GOT3 (cell line): Measurements from ENCODE around the gene DNER.
"Not testable (repeated sequence)": the region's sequence is repeated elsewhere in the genome, so short reads cannot be mapped to it uniquely, and the experiment has no call there.

ENCODE experiments used
- DNase-seq: peaks from one replicate; lab custom pipeline; 2025; ENCODE audit warnings: mixed read lengths; lab: John Stamatoyannopoulos, UW

Gene DNER, protein sequence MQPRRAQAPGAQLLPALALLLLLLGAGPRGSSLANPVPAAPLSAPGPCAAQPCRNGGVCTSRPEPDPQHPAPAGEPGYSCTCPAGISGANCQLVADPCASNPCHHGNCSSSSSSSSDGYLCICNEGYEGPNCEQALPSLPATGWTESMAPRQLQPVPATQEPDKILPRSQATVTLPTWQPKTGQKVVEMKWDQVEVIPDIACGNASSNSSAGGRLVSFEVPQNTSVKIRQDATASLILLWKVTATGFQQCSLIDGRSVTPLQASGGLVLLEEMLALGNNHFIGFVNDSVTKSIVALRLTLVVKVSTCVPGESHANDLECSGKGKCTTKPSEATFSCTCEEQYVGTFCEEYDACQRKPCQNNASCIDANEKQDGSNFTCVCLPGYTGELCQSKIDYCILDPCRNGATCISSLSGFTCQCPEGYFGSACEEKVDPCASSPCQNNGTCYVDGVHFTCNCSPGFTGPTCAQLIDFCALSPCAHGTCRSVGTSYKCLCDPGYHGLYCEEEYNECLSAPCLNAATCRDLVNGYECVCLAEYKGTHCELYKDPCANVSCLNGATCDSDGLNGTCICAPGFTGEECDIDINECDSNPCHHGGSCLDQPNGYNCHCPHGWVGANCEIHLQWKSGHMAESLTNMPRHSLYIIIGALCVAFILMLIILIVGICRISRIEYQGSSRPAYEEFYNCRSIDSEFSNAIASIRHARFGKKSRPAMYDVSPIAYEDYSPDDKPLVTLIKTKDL

DNA sequence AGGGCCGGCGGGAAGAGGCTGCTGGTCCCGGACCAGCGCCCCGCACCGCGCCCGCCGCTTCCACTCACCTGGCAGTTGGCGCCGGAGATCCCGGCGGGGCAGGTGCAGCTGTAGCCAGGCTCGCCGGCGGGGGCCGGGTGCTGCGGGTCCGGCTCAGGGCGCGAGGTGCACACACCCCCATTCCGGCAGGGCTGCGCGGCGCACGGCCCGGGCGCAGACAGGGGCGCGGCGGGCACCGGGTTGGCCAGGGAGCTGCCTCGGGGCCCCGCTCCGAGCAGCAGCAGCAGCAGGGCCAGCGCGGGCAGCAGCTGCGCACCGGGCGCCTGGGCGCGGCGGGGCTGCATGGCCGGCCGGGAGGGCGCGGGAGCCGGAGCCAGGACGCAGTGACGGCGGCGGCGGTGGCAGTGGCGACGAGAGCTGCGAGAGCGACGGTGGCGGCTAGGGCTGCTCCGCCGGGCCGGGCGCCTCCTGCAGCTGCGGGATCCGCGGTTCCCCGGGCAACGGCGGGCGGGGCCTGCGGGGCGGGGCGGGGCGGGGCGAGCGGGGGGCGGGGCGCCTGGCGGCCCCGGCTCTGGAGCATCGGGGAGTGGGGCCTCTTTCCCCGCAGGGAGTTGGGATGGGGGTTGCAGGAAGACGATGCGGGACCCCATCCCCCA is at the start of gene DNER:
TSS of gene DNER (minus strand) at position 476 of the 656 bp plus-strand sequence. CDS start at position 344, 132 bp downstream.
- DNase-seq, result no peak

DNA sequence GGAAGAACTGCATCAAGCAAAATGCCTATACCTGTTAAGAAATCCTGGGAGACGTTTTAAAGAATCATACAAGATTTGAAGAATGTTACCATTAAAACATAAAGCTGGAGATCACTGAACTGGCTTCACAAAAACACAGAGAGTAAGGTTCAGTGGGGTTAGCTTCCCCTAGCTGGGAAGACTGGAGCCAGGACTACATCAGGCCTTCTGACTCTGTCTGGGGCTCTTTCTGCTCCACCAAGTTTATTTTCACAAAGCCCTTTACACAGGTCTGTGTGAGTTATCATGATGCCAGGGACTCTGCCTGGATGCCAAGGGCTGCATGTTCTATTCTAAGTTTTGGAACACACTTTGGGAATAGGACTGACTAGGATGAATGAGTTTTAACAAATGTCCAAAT is 47.3 kb upstream of the DNER start:
- DNase-seq, result no peak

DNA sequence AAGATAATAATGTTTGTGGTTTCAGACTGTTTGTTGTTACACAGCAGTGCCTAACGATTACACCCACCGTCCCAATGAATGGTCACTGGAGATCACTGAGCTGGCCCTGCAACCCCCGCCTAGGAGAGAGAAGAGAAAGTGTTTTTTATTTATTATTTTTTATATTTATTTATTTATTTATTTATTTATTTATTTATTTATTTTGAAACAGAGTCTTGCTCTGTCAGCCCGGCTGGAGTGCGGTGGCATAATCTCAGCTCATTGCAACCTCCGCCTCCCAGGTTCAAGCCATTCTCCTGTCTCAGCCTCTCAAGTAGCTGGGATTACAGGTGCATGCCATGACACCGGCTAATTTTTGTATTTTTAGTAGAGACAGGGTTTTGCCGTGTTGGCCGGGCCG is 43.1 kb upstream of the DNER start:
- DNase-seq, result not testable (repeated sequence)

DNA sequence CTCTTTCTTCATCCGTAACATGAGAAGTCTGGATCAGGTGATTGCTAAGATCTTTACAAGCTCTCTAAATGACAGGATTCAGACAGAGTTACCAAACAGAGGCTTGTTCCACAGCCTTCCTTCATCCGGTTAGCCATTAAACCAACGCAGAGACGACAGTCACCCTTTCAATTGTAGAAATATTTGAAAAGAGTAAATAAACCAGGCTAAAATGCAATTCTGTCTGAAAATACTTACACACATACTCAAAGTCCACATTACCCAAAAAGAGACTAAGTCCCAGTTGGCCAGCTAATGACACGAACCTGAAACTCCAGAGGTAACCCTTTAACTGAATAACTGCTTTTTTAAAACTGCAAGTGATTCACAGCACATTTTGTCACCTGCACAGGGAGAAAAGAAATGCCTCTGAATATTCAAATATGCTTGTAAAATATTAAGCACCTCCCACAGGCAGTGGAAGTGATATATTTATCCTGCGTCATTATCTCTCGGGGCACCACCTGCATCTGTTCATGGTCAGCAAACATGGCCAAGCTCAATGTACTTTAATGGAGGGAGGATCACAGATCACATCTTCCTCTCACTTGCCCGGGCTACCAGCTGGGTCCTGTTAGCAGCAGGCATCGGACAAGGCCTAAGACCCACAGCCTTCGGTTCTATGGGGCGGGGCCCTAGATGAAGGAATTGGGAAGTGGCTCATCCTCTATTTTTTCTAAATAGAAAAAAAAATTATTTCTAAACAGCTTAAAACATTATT is 38.8 kb upstream of the DNER start:
- no peak for DNase-seq

DNA sequence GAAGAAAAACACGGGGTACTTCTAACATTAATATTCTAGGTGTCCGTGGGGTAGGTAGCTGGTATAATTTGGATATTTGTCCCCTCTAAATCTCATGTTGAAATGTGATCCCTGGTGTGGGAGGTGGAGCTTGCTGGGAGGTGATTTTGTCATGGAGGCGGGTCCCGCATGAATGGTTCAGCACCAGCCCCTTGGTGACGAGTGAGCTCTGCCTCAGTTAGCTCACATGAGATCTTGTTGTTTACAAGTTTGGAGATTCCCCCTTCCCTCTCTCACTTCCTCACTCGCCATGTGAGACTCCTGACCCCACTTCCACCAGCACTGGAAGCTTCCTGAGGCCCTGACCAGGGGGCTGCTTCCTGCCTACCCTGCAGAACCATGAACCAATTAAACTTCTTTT is 35.4 kb upstream of the DNER start:
- DNase-seq, result no peak

DNA sequence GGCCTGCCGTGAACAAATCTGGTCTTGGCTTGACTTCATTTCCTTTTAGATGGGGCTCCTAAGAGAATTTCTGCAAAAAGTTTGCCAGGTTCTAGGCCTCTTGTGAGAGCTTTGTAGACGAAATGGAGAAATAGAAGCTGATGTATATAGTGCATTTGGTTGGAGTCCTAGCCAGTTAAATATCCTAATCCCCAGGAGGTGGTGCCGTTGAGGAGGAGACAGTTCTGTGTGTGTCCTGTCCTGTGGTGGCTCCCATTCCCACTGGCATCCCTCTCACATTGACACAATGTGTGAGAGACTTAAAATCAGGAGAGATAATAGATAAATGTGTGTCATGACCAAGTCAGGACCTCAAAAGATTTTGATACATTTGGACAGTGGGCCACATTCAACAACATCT is 34.6 kb upstream of the DNER start:
- no peak for DNase-seq

DNA sequence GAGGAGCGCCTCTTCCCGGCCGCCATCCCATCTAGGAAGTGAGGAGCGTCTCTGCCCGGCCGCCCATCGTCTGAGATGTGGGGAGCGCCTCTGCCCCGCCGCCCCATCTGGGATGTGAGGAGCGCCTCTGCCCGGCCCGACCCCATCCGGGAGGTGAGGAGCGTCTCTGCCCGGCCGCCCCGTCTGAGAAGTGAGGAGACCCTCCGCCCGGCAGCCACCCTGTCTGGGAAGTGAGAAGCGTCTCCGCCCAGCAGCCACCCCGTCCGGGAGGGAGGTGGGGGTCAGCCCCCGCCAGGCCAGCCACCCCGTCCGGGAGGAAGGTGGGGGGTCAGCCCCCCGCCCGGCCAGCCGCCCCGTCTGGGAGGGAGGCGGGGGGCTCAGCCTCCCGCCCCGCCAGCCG is 28.3 kb upstream of the DNER start:
- DNase-seq, result not testable (repeated sequence)

DNA sequence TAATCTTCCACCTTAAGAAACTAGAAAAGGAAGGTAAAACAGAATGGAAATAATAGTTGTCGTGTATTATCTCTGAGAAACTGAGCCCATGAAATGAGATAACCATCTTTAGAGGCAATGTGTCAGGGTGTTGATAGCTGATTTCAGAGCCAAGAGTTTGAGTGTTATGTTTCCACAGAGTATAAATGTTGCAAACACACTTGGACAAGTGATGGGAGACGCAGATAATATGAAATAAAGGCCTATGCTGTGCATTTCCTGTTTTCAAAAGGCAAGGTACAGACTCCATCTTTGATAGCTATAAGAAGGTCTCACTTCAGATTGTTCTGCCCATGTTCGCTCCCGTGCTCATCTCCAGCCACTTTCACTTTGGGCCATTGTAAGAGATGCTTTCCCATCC is 25.9 kb upstream of the DNER start:
- no peak for DNase-seq

DNA sequence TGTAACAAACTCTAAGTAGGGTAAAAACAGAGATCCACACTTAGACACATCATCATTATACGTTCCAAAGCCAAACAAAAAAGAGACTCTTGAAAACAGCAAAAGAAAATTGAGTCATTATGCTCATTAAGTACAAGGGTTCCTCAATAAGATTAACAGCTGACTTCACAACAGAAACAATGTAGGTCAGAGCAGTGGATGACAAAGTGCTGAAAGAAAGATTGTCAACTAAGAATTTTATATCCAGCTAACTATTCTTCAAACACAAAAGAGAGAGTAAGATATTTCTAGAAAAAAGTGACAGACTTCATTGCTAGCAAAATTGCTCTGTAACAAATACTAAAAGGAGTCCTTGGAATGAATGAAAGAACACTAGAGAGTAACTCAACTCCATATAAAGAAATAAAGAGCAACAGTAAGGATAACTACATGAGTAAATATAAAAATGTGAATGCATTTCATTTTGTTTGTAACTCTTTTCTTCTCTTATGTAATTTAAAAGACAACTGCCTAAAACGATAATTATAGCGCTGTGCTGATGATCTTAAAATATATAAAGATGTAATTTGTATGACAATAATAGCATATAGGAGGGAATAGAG is 23.8 kb upstream of the DNER start:
- no peak for DNase-seq

DNA sequence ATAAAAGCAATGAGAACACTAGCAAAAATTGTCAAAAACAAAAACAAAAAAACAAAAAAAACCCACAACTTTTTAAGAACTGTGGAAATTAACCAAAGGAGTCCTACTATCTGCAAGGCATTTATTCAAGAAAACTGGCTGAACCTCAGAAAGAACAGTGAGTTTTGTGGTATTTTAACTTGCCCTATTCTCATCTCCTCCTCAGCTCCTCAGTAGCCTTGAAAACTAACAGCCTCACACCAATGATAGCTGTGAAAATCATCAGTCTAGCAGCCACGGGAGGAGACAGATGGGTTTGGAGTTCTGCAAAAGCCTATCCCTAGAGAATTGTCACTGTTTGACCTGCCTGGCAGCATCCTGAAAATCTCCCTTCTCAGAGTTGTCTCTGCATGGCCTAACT is 20.1 kb upstream of the DNER start:
- no peak for DNase-seq

DNA sequence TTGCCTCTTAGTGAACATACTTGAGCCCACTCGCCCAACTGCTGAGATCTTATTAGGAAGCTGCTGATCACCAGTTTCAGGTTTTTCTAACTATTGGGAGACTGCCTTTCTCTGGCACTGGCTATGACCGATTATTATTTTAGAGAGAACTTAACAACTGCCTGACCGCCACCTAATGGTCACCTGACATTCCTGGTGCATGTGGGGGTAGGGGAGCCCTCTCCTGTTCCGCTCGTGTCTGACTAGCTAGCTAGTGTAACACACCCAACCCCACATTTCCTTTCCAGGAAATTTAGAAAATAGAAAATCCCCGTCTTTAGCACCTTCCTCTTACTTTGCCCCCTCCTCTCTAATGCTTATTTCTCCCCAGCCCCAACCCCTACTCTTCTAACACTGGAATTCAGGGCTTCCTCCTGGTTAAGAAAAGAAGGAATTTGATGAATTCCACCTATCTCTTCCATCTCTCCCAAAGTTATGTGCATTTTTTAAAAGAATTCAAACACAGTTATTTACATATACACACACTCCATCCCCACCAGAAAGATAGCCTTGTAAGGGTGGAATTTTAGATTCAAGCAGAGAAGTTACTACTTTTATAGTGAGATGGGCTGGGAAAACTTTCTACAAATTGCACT is 19.4 kb upstream of the DNER start:
- no peak for DNase-seq

DNA sequence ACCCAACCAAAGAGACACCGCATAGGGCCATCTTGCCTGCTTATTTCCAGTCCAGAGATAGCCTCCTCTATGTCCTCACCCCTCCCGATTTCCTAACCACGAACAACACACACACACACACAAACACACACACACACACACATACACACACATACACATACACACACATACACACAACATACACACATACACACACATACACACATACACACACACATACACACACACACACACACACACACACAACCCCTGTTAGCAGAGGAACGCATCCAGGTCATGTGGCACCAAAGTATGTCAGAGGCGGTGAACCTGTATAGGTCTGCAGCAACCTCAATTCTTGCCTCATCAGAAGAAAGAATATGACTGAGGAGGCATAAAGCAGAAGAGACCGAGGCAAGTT is 18.5 kb upstream of the DNER start:
- DNase-seq, result no peak

DNA sequence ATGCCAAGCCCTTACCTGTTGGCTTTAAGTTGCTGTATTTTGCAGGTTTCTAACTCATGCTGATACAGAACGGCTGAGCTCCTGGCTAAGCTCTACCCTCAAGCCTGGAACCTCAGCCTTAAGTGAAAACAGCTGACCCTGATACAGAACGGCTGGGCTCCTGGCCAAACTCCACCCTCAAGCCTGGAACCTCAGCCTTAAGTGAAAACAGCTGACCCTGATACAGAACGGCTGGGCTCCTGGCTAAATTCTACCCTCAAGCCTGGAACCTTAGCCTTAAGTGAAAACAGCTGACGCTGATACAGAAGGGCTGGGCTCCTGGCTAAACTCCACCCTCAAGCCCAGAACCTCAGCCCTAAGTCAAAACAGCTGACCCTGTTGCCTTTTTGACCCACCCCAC is 17.6 kb upstream of the DNER start:
- no peak for DNase-seq

DNA sequence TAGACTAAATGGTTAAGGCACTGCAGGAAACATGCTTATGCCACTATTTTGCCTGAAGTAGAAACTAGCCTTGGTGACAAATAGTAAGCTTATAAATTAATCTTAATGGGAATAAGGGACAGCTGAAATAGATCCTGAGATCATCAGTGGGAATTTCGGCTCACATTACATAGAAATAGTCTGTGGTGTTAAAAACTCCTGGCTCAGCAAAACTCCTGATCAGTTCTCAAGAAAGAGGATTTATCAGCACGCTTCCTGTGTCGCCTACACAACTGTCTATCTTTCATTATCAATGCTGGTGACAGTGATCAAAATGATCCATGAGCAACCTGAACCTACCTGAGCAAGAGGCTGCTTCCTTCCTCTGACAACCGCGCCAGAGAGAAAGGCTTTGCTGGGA is 17.0 kb upstream of the DNER start:
- no peak for DNase-seq

DNA sequence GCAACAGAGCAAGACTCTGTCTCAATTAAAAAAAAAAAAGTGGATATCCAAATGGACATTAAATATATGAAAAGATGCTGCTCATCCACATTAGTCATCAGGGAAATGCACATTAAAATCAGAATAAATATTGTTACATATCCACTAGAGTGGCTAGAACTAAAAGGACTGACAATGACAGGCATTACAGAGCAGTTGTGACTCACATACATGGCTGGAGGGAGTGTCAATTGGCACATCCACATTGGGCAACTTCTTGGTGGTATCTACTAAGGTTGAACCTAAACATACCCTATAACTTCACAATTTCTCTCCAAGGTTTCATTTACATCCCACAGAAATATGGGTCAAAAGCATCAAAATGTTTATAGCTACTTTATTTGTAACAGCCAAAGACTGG is 14.0 kb upstream of the DNER start:
- no peak for DNase-seq

DNA sequence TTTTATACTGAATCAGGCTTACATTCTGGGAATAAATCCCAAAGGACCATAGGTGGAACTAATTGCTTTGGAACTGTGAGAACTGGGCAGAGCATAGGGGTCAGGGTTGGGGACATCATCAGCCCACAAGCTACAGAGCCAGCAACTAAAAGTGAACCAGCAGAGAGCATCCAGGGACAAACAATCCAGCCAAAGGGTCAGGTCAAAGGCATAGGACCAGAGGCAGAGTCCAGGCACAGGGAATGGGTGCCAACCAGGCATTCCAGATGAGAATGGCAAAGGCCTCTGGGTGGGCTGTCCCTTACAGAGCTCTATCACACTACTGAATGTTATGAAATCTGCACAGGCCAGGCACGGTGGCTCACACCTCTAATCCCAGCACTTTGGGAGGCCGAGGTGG is 12.3 kb upstream of the DNER start:
- no peak for DNase-seq

DNA sequence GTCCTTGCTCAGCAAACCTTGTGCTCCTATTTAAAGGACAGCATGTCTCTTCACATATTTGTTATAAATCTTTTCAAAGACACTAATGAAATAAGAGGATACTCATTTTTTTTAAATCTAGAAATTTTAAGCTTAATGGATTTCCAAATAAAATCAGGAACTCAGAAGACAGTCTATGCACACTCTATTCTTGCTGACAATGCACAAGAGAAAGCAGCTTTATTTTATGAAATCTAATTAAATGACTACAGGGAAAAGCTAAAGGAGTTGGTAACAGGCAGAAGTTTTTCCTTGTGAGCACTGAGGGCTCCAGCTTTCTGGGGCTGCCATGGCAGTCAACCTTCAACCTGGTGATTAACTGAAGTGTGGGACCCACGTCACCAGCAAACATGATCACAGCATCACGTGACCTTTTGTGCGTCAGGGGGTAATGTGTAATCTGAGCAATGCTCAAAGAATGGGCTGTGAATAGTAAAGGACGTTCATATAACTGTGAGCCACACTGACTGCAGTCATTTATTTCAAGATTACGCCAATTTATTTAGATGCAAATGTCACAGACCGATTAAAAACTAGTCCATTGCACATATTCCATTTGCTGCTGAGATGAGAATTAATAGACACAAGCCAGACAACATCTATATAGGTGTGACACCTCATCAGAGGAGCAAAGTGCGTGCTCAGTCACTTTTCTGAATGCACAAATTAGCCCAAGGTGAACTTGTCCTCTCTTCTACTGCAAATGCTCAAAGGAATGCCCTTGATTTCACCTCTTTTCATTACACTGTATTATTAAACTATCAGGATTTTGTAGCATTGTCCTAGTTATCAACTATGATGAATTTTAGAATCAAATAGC is 11.6 kb upstream of the DNER start:
- DNase-seq, result no peak

DNA sequence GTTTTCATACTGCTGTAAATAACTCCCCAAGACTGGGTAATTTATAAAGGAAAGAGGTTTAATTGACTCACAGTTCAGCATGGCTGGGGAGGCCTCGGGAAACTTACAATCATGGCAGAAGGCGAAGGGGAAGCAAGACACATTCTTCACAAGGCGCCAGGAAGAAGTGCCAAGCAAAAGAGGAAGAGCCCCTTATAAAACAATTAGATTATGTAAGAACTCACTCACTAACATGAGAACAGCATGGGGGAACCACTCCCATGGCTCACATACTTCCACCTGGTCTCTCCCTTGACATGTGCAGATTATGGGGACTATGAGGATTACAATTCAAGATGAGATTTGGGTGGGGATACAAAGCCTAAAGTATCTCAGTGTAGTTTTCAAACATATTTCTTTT is 8.8 kb upstream of the DNER start:
- DNase-seq, result not testable (repeated sequence)

DNA sequence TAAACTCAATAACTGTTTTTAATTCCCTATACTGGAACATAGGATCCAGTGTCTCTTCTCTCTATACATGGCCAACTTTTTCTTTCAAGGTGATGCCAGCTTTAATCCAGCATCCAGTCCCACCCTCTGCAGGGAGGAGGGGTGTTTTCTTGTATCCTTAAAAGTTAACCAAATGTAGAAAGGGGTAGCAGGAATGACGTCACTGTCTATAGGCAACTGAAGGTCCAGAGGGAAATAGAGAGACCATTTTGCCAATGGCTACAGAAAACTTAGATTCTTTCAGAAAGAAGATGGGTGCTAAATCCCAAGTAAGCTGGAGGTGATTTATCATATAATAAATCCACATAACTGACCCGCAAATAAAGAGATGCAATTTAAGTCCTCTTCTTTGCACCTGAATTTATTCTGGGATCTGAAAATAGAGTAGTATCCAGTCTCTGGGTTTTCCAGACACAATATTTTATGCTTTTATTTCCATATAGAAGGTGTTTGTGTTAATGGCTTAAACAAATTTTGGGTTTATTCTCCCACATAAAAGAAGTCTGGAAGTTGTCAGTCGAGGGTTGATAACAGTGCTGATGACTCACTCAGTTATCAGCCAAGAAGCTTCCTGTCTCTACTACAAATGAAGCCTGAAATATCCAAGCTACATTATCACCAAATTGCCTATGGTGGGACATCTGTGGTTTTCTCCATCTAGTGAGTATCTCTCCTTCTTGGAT is 5.7 kb upstream of the DNER start:
- DNase-seq, result no peak

DNA sequence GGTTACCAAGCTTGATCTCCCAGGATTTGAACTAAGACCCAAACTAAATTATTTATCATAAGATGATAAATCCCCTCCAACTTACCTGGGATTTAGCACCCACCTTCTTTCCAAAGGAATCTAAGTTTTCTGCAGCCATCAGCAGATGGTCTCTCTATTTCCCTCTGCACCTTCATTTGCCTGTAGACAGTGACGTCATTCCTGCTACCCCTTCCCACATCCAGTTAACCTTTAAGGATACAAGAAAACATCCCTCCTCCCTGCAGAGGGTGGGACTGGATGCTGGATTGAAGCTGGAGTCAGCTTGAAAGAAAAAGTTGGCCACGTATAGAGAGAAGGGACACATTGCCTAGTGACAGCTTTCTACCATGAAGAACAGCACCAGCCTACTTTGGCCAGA is 3.7 kb upstream of the DNER start:
- no peak for DNase-seq
